Measurements from ENCODE around the gene AHNAK. TPM values are rescaled to one million over a fixed set of nuclear protein-coding genes. Genes with fewer than 3 reads are reported as not detected.

The AHNAK gene
- total RNA-seq, 4 donors from 2014 or later = 874 to 1,336 (median 1,047) TPM

DNA sequence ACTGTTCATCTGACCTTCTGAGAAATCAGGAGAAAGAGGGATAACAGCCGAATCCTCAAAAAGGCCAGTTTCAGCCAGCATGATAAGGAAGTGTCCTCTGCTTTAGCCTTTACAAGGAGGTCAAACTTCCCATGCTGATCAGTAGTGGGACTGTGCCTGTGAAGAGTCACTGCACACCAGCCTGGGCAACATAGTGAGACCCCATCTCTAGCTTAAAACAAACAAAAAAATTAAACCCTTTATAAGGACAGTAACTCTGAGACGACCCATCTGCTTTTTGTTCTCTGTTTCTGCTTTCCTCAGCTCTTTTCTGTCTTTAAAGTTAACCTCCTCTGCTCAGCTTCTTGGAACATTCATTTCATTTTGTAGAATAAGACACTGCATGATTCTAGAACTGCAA lies 78.0 kb downstream of the AHNAK start:
- TF ChIP-seq, protein P1, sequence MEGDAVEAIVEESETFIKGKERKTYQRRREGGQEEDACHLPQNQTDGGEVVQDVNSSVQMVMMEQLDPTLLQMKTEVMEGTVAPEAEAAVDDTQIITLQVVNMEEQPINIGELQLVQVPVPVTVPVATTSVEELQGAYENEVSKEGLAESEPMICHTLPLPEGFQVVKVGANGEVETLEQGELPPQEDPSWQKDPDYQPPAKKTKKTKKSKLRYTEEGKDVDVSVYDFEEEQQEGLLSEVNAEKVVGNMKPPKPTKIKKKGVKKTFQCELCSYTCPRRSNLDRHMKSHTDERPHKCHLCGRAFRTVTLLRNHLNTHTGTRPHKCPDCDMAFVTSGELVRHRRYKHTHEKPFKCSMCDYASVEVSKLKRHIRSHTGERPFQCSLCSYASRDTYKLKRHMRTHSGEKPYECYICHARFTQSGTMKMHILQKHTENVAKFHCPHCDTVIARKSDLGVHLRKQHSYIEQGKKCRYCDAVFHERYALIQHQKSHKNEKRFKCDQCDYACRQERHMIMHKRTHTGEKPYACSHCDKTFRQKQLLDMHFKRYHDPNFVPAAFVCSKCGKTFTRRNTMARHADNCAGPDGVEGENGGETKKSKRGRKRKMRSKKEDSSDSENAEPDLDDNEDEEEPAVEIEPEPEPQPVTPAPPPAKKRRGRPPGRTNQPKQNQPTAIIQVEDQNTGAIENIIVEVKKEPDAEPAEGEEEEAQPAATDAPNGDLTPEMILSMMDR (IDR thresholded peaks at IDR 0.05) = no peak

DNA sequence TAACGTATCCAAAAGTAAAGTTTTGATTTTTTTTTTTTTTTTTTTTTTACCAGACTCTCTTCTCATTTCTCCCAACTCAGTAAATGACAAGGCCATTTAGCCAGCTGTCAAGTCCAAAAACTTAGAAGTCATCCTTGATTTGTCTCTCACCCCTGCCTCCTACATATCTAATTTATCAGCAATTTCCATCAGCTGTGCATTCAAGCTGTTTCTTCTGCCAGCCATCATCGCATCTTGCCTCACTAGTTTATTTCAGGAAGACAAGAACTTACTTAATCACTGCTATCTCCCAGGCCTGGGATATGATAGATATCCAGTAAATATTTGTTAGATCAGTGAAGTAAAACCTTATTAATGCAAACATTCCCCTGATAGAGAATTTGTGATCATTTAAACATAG lies 80.2 kb downstream of the AHNAK start:
- no peak for DNase-seq (ENCODE audit: low spot score)
- TF ChIP-seq, protein P1 (IDR thresholded peaks at IDR 0.05) = no peak
- no peak for ATAC-seq (ENCODE audit: low FRiP score)

More for the DNA sequence above, 78.0 kb downstream of the AHNAK start:
- no peak for ATAC-seq (ENCODE audit: low FRiP score)
- no peak for DNase-seq (ENCODE audit: low spot score)

DNA sequence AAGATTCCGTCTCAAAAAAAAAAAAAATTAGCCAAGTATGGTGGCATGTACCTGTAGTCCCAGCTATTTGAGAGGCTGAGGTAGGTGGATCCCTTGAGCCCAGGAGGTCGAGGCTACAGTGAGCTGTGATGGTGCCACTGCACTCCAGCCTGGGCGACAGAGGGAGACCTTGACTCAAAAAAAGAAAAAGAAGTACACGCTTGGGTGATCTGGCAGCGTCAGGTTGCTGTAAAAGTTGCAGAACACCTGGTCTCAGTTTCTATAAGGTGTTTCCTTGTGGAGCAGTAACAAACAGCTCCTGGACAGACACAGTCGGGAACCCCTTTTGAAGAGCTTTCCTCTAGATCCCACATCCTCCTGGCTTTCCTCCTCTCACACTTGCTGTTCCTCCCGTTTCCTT lies 82.0 kb downstream of the AHNAK start:
- ATAC-seq (ENCODE audit: low FRiP score) = no peak
- TF ChIP-seq, protein P1 (IDR thresholded peaks at IDR 0.05) = no peak
- no peak for DNase-seq (ENCODE audit: low spot score)

DNA sequence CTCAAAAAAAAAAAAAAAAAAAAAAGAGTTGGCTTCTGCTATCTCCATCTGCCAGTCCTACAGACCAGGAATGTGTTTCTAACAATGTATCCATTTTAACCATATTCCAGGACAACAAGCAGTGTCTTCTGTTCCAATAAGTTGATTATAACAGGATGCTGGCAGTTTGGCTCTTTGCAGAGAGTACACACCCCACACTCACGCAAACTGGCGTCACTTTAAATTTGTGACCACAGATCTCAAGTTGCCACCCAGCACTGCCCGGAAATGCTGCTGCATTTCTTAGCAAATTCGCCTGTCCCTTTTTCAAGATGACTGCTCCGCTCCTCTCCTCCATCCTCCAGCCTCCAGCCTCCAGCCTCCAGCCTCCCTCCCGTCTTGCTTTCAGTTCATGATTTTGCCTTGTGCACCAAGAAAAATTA lies 83.5 kb downstream of the AHNAK start:
- TF ChIP-seq, protein P1 (IDR thresholded peaks at IDR 0.05) = no peak

GRCh38 chr11:62462508-62462892 lies 84.1 kb downstream of the AHNAK start:
- DNase-seq (ENCODE audit: low spot score) = no peak
- no peak for ATAC-seq (ENCODE audit: low FRiP score)
- TF ChIP-seq, protein P1 (IDR thresholded peaks at IDR 0.05) = no peak

More for the DNA sequence above, 83.5 kb downstream of the AHNAK start:
- DNase-seq (ENCODE audit: low spot score) = no peak
- no peak for ATAC-seq (ENCODE audit: low FRiP score)

DNA sequence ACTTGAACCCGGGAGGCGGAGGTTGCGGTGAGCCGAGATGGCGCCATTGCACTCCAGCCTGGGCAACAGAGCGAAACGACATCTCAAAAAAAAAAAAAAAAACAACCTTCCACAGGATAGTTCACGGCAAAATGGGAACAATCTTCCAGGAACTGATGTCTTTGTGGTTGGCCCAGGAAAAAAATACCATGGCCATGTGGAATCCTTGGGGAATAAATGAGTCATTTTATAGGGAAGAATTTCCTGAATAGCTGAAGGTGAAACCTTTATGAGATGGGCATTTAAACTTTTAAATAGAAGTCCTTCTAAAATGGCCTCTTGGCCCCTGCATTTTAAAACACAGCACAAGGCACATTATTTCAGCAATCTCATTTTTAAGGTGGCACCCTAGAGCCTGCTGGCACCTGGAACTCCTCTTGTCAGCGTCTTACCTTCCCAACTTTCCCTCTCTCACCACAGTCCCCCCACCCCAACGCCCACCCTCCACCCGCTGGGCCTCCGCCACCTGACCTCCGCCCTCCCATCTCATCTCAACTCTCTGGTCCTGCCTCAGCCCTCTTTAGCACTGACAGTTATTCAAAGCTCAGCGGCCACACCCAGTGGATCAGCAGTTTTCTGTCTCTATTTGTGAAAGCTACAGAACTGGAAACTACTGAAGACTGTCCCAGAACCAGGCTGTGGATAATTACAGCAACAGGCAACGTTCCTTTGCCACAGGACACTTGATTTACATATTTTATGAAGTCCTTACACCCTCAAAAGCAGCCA lies 84.7 kb downstream of the AHNAK start:
- TF ChIP-seq, protein P1 (IDR thresholded peaks at IDR 0.05) = no peak
- no peak for ATAC-seq (ENCODE audit: low FRiP score)
- DNase-seq (ENCODE audit: low spot score) = no peak

- DNase-seq (ENCODE audit: low spot score) (no peak), ATAC-seq (ENCODE audit: low FRiP score) (peak; percentile 30)
- TF ChIP-seq, protein P1 (IDR thresholded peaks at IDR 0.05) = no peak
Observed at GRCh38 chr11:62459080-62459479, 87.5 kb downstream of the AHNAK start.

All from omental fat pad (tissue), 4 donors.